IMR-90 (cell line): ENCODE data around the gene PDE4DIP. TPM values are rescaled to one million over a fixed set of nuclear protein-coding genes. Genes with fewer than 3 reads are reported as not detected.
A peak's percentile ranks its signal among the peaks of the same experiment; 100 is the strongest.
"Not testable (repeated sequence)": the region's sequence is repeated elsewhere in the genome, so short reads cannot be mapped to it uniquely, and the experiment has no call there.

ENCODE experiments used
- ATAC-seq: fragments of 200-7000 bp; cut with Tn5 transposase; 2 replicates; pipeline ENCODE4 v1.9.1; 2020; ENCODE audit warnings: low read depth, mild to moderate bottlenecking, moderate library complexity
- BruUV-seq: library from RNA; stranded (reverse); fragments of 400-500 nt; replicated peaks from 2 replicates; lab custom pipeline; 2021; lab: Mats Ljungman, UMichigan
- CTCF ChIA-PET: fragments of 300-600 bp; formaldehyde crosslinking; extraction: SDS; loops from one replicate; lab custom pipeline; 2021; ENCODE audit warnings: antibody characterized with exemption; lab: Yijun Ruan, JAX
- POLR2A ChIA-PET: fragments of 300-600 bp; sonication (Branson Sonifier 250); formaldehyde crosslinking; loops from one replicate; lab custom pipeline; 2022; ENCODE audit warnings: antibody characterized with exemption; ENCODE audit not compliant: unreplicated experiment; lab: Charles Lee
- DNase-seq: peaks from one replicate; pipeline ENCODE4 v3.0.0; 2013
- H2AFZ ChIP-seq: replicated peaks from 2 replicates; pipeline ENCODE3; 2013; ENCODE audit warnings: low read length, mild to moderate bottlenecking; ENCODE audit not compliant: poor library complexity
- H2AK5ac ChIP-seq: 2 replicates; pipeline ENCODE4 v1.6.1; 2013; ENCODE audit warnings: low read depth, low read length, inconsistent platforms
- H2AK9ac ChIP-seq: replicated peaks from 2 replicates; pipeline ENCODE3; 2013; ENCODE audit warnings: mild to moderate bottlenecking, low read depth, low read length, moderate library complexity; ENCODE audit not compliant: poor library complexity
- H2BK120ac ChIP-seq: 2 replicates; pipeline ENCODE4 v1.6.1; 2013; ENCODE audit warnings: low read depth, low read length, inconsistent platforms
- H2BK15ac ChIP-seq: 3 replicates; pipeline ENCODE4 v1.6.1; 2013; ENCODE audit warnings: low read depth, low read length, inconsistent platforms
- H2BK20ac ChIP-seq: 2 replicates; pipeline ENCODE4 v1.6.1; 2013; ENCODE audit warnings: low read depth, mild to moderate bottlenecking, inconsistent platforms, low read length, moderate library complexity
- H2BK5ac ChIP-seq: 2 replicates; pipeline ENCODE4 v1.6.1; 2013; ENCODE audit warnings: mild to moderate bottlenecking, low read depth, low read length, inconsistent platforms; ENCODE audit not compliant: poor library complexity, severe bottlenecking
- H3K14ac ChIP-seq: replicated peaks from 2 replicates; pipeline ENCODE4 v1.6.1; 2013; ENCODE audit warnings: low read depth, low read length, inconsistent platforms
- H3K18ac ChIP-seq: 2 replicates; pipeline ENCODE4 v1.6.1; 2013; ENCODE audit warnings: low read depth, low read length, control low read depth
- H3K23ac ChIP-seq: 2 replicates; pipeline ENCODE4 v1.6.1; 2013; ENCODE audit warnings: low read depth, low read length, inconsistent platforms
- H3K27ac ChIP-seq: 2 replicates; pipeline ENCODE4 v1.5.1; 2013; ENCODE audit warnings: mild to moderate bottlenecking, control low read depth, low read length; ENCODE audit not compliant: insufficient read depth
- H3K27me3 ChIP-seq: 2 replicates; pipeline ENCODE4 v1.6.1; 2013; ENCODE audit warnings: low read length; ENCODE audit not compliant: control insufficient read depth, insufficient read depth
- H3K36me3 ChIP-seq: 2 replicates; pipeline ENCODE4 v1.6.1; 2013; ENCODE audit warnings: low read length, mixed read lengths; ENCODE audit not compliant: control insufficient read depth, insufficient read depth
- H3K4ac ChIP-seq: 2 replicates; pipeline ENCODE4 v1.6.1; 2013; ENCODE audit warnings: low read depth, low read length, inconsistent platforms
- H3K4me1 ChIP-seq: 2 replicates; pipeline ENCODE4 v1.6.1; 2013; ENCODE audit warnings: low read length, mixed read lengths; ENCODE audit not compliant: control insufficient read depth, insufficient read depth
- H3K4me2 ChIP-seq: 2 replicates; pipeline ENCODE4 v1.6.1; 2013; ENCODE audit warnings: low read depth, mild to moderate bottlenecking, control low read depth, low read length, moderate library complexity
- H3K4me3 ChIP-seq: 2 replicates; pipeline ENCODE4 v1.5.1; 2013; ENCODE audit warnings: low read depth, mild to moderate bottlenecking, control low read depth, low read length, moderate library complexity; ENCODE audit not compliant: insufficient read depth
- H3K56ac ChIP-seq: 2 replicates; pipeline ENCODE4 v1.6.1; 2013; ENCODE audit warnings: low read length, inconsistent platforms; ENCODE audit not compliant: insufficient read depth; ENCODE audit errors: extremely low read depth
- H3K79me1 ChIP-seq, 2 experiments: 2 replicates each; pipeline ENCODE4 v1.6.1; 2013; ENCODE audit warnings: low read length in 2 of 2, inconsistent platforms in 1 of 2, low read depth in 1 of 2
- H3K9ac ChIP-seq: 2 replicates; pipeline ENCODE4 v1.6.1; 2013; ENCODE audit warnings: low read depth, low read length, control low read depth
- H3K9me1 ChIP-seq: 2 replicates; pipeline ENCODE4 v1.6.1; 2013; ENCODE audit warnings: low read length, inconsistent platforms; ENCODE audit not compliant: insufficient read depth
- H3K9me3 ChIP-seq: 2 replicates; pipeline ENCODE4 v1.6.1; 2013; ENCODE audit warnings: low read length; ENCODE audit not compliant: control insufficient read depth, insufficient read depth
- H4K20me1 ChIP-seq: 2 replicates; pipeline ENCODE4 v1.6.1; 2013; ENCODE audit warnings: low read length, inconsistent platforms; ENCODE audit not compliant: insufficient read depth
- H4K5ac ChIP-seq: 2 replicates; pipeline ENCODE4 v1.6.1; 2013; ENCODE audit warnings: mild to moderate bottlenecking, low read depth, low read length, control low read depth
- H4K8ac ChIP-seq, 2 experiments: 2 replicates each; pipeline ENCODE4 v1.6.1; 2013; ENCODE audit warnings: low read depth in 2 of 2, low read length in 2 of 2, control low read depth in 1 of 2, inconsistent platforms in 1 of 2
- H4K91ac ChIP-seq: 2 replicates; pipeline ENCODE4 v1.6.1; 2013; ENCODE audit warnings: low read depth, low read length, inconsistent platforms; ENCODE audit not compliant: insufficient read depth
- WGBS, 2 experiments: methylation state at CpG; one replicate each; pipeline versions ENCODE4 v1.1.5 to v1.1.7; 2013; ENCODE audit warnings: missing lambda C conversion rate in 2 of 2; ENCODE audit not compliant: insufficient read length in 1 of 2; ENCODE audit errors: extremely low coverage in 2 of 2; 5-methylcytosine and 5-hydroxymethylcytosine counted together
- dilution Hi-C: fragments of 300-500 bp; cut with HindIII; formaldehyde crosslinking; loops from one replicate; pipeline ENCODE4 v1.14.3; 2018; ENCODE audit warnings: low sequenced_read_pairs; ENCODE audit not compliant: unreplicated experiment
- in situ Hi-C: fragments of 300-500 bp; cut with MboI; formaldehyde crosslinking; loops from 3 replicates; pipeline ENCODE4 v1.14.3; 2019; ENCODE audit warnings: low sequenced_read_pairs, inconsistent platforms, mixed read lengths
- intact Hi-C: fragments of 100-400 bp; cut with micrococcal nuclease; formaldehyde crosslinking; loops from 2 replicates; pipeline ENCODE4 v1.10.0; 2022
- polyA plus RNA-seq, 3 experiments: library from polyadenylated mRNA; depleted of rRNA; stranded (reverse); fragments of >200 nt; gene quantifications; 2 replicates each; pipeline ENCODE4 v1.2.3, GENCODE V29; 2012; ENCODE audit warnings: low replicate concordance in 1 of 3
- total RNA-seq: library from RNA; depleted of rRNA; stranded (reverse); fragments of >200 nt; gene quantifications from 2 replicates; pipeline ENCODE4 v1.2.3, GENCODE V29; 2012

Gene PDE4DIP
- total and polyA plus RNA-seq, 2 of the 4 experiments (the other 2 are of a cell fraction) = 36.7 to 74.4 TPM

- ATAC-seq = peak; percentile 93
- WGBS, 2 experiments = no CpG with 5 or more reads among the region's 1 CpG
- H3K56ac ChIP-seq, H3K27me3 ChIP-seq, H4K20me1 ChIP-seq, intact Hi-C loops, dilution Hi-C loops, H2BK15ac ChIP-seq, H3K4me1 ChIP-seq, H3K4me3 ChIP-seq, CTCF ChIA-PET, in situ Hi-C loops, H2AK9ac ChIP-seq, H4K91ac ChIP-seq, H2AK5ac ChIP-seq, BruUV-seq, H3K18ac ChIP-seq, H3K79me1 ChIP-seq, H3K4ac ChIP-seq, H2AFZ ChIP-seq, H3K9ac ChIP-seq, H3K9me3 ChIP-seq, H4K8ac ChIP-seq, POLR2A ChIA-PET, H3K9me1 ChIP-seq: not testable (repeated sequence)
- Histone ChIP-seq H2BK20ac (peak overlapping the region; percentile 84), H3K23ac (peak overlapping the region; percentile 33; the same call in 1 of the 2 replicates), H2BK5ac (peak overlapping the region; percentile 86), H3K14ac (peak overlapping the region; percentile 58), H3K36me3 (peaks cover 15% of the 10 kb centered on the region), H4K5ac (peak overlapping the region; percentile 29; the same call in 1 of the 2 replicates), H3K27ac (peak overlapping the region; percentile 52; the same call in 1 of the 2 replicates), H2BK120ac (peak overlapping the region; percentile 77), H3K4me2 (peak overlapping the region; percentile 62; the same call in 1 of the 2 replicates)
- peak; percentile 72 for DNase-seq
Observed at GRCh38 chr1:148975453-148975852, 131.2 kb downstream of the PDE4DIP start.

- H4K20me1 ChIP-seq, H3K4me1 ChIP-seq, H2BK20ac ChIP-seq, intact Hi-C loops, H3K4me3 ChIP-seq, H4K5ac ChIP-seq, CTCF ChIA-PET, H4K8ac ChIP-seq, H3K14ac ChIP-seq, H3K27me3 ChIP-seq, in situ Hi-C loops, H3K56ac ChIP-seq, H3K9me1 ChIP-seq, dilution Hi-C loops, H3K9me3 ChIP-seq, POLR2A ChIA-PET, H3K4ac ChIP-seq, H3K9ac ChIP-seq, H3K27ac ChIP-seq, H3K4me2 ChIP-seq, H3K23ac ChIP-seq, DNase-seq, H3K79me1 ChIP-seq, H2AK9ac ChIP-seq, H2AFZ ChIP-seq, H2BK120ac ChIP-seq, H2BK15ac ChIP-seq, H2AK5ac ChIP-seq, H4K91ac ChIP-seq, H3K18ac ChIP-seq: not testable (repeated sequence)
- no CpG with 5 or more reads among the region's 1 CpG for WGBS, 2 experiments
- Histone ChIP-seq H2BK5ac (peak overlapping the region; percentile 86), H3K36me3 (peaks cover 16% of the 10 kb centered on the region)
- peak; percentile 16; the same call in 1 of the 2 replicates for ATAC-seq
- BruUV-seq = TSS peak; percentile 22
Observed at GRCh38 chr1:148975866-148976537, 131.8 kb downstream of the PDE4DIP start.
